Measurements from ENCODE around the gene MKS1. TPM values are rescaled to one million over a fixed set of nuclear protein-coding genes. Genes with fewer than 3 reads are reported as not detected.

MKS1 gene
- total and polyA plus RNA-seq, 2 donors (not counting 1 experiment from before 2014, with no cell fraction given) = 8.7 to 17.8 TPM

- H3K4me1 ChIP-seq (ENCODE audit: control insufficient read depth, extremely low read depth, insufficient read depth, low read length) = no peaks in the 10 kb centered on the region
- no peaks in the 10 kb centered on the region for H3K36me3 ChIP-seq (ENCODE audit: control insufficient read depth, insufficient read depth, low read length)
- H3K4me2 ChIP-seq (ENCODE audit: extremely low read depth, insufficient read depth, low read length) = no peak overlapping the region
- H3K27ac ChIP-seq (ENCODE audit: insufficient read depth, low read length) = no peak overlapping the region
- no peak overlapping the region for H3K4me3 ChIP-seq (replicated peaks in 1 of 4; ENCODE audit: control extremely low read depth in 1 of 4, insufficient read depth in 1 of 4, low read depth in 3 of 4, low read length in 4 of 4)
- TF ChIP-seq EZH2 (IDR thresholded peaks at IDR 0.05; ENCODE audit: low read length, missing control alignments) = no peak
- no peak for TF ChIP-seq CTCF (conservative IDR thresholded peaks at IDR 0.05 in 1 of 2, IDR thresholded peaks at IDR 0.05 in 1 of 2; ENCODE audit: low read depth in 1 of 2, low read length in 2 of 2)
- H3K9ac ChIP-seq (ENCODE audit: insufficient read depth, low read length) = no peak overlapping the region
- H2AFZ ChIP-seq (ENCODE audit: low read length) = no peak overlapping the region
- no peaks in the 10 kb centered on the region for H4K20me1 ChIP-seq (ENCODE audit: control insufficient read depth, extremely low read depth, insufficient read depth, low read length)
- no peaks in the 10 kb centered on the region for H3K79me2 ChIP-seq (ENCODE audit: control insufficient read depth, insufficient read depth, low read length)
- H3K27me3 ChIP-seq (ENCODE audit: control insufficient read depth, insufficient read depth, low read length) = peaks cover 12% of the 10 kb centered on the region
- DNase-seq (ENCODE audit: low read depth in 2 of 2) = no peak
- H3K9me3 ChIP-seq (ENCODE audit: control insufficient read depth, insufficient read depth, low read depth, low read length) = no peaks in the 10 kb centered on the region
Measured at GRCh38 chr17:58234512-58234911, 15.5 kb upstream of the MKS1 start.

GRCh38 chr17:58233543-58233942 lies 14.5 kb upstream of the MKS1 start:
- no peak overlapping the region for H3K9ac ChIP-seq (ENCODE audit: insufficient read depth, low read length)
- H3K27ac ChIP-seq (ENCODE audit: insufficient read depth, low read length) = no peak overlapping the region
- no peaks in the 10 kb centered on the region for H3K4me1 ChIP-seq (ENCODE audit: control insufficient read depth, extremely low read depth, insufficient read depth, low read length)
- no peak for DNase-seq (ENCODE audit: low read depth in 2 of 2)
- no peak overlapping the region for H3K4me3 ChIP-seq (replicated peaks in 1 of 4; ENCODE audit: control extremely low read depth in 1 of 4, insufficient read depth in 1 of 4, low read depth in 3 of 4, low read length in 4 of 4)
- H3K79me2 ChIP-seq (ENCODE audit: control insufficient read depth, insufficient read depth, low read length) = no peaks in the 10 kb centered on the region
- no peak overlapping the region for H2AFZ ChIP-seq (ENCODE audit: low read length)
- no peak overlapping the region for H3K4me2 ChIP-seq (ENCODE audit: extremely low read depth, insufficient read depth, low read length)
- TF ChIP-seq EZH2 (IDR thresholded peaks at IDR 0.05; ENCODE audit: low read length, missing control alignments) (no peak), CTCF (conservative IDR thresholded peaks at IDR 0.05 in 1 of 2, IDR thresholded peaks at IDR 0.05 in 1 of 2; ENCODE audit: low read depth in 1 of 2, low read length in 2 of 2) (no peak)
- H3K36me3 ChIP-seq (ENCODE audit: control insufficient read depth, insufficient read depth, low read length) = no peaks in the 10 kb centered on the region
- H3K9me3 ChIP-seq (ENCODE audit: control insufficient read depth, insufficient read depth, low read depth, low read length) = no peaks in the 10 kb centered on the region
- H3K27me3 ChIP-seq (ENCODE audit: control insufficient read depth, insufficient read depth, low read length) = peaks cover 6% of the 10 kb centered on the region
- no peaks in the 10 kb centered on the region for H4K20me1 ChIP-seq (ENCODE audit: control insufficient read depth, extremely low read depth, insufficient read depth, low read length)

- peak; percentile 12 to 92 for DNase-seq (ENCODE audit: low read depth in 2 of 2)
- no peak overlapping the region for H3K4me2 ChIP-seq (ENCODE audit: extremely low read depth, insufficient read depth, low read length)
- peak overlapping the region; percentile 38 for H2AFZ ChIP-seq (ENCODE audit: low read length)
- H3K27me3 ChIP-seq (ENCODE audit: control insufficient read depth, insufficient read depth, low read length) = peaks cover 5% of the 10 kb centered on the region
- H4K20me1 ChIP-seq (ENCODE audit: control insufficient read depth, extremely low read depth, insufficient read depth, low read length) = no peaks in the 10 kb centered on the region
- H3K27ac ChIP-seq (ENCODE audit: insufficient read depth, low read length) = no peak overlapping the region
- H3K4me1 ChIP-seq (ENCODE audit: control insufficient read depth, extremely low read depth, insufficient read depth, low read length) = no peaks in the 10 kb centered on the region
- TF ChIP-seq EZH2 (IDR thresholded peaks at IDR 0.05; ENCODE audit: low read length, missing control alignments) = no peak
- no peak for TF ChIP-seq CTCF (conservative IDR thresholded peaks at IDR 0.05 in 1 of 2, IDR thresholded peaks at IDR 0.05 in 1 of 2; ENCODE audit: low read depth in 1 of 2, low read length in 2 of 2)
- H3K9me3 ChIP-seq (ENCODE audit: control insufficient read depth, insufficient read depth, low read depth, low read length) = no peaks in the 10 kb centered on the region
- H3K36me3 ChIP-seq (ENCODE audit: control insufficient read depth, insufficient read depth, low read length) = no peaks in the 10 kb centered on the region
- H3K9ac ChIP-seq (ENCODE audit: insufficient read depth, low read length) = no peak overlapping the region
- no peak overlapping the region for H3K4me3 ChIP-seq (replicated peaks in 1 of 4; ENCODE audit: control extremely low read depth in 1 of 4, insufficient read depth in 1 of 4, low read depth in 3 of 4, low read length in 4 of 4)
- no peaks in the 10 kb centered on the region for H3K79me2 ChIP-seq (ENCODE audit: control insufficient read depth, insufficient read depth, low read length)
Measured at GRCh38 chr17:58232707-58233156, 13.7 kb upstream of the MKS1 start.
